OCI-LY3 (cell line): ENCODE measurements around the gene USH2A.

Source experiments
- EZH2phosphoT487 ChIP-seq: fragments of 200-600 bp; shearing (Covaris generic); IDR thresholded peaks from 2 replicates; pipeline ENCODE4 v1.6.1; 2018; ENCODE audit warnings: antibody characterized with exemption, mixed run types, low read depth
- TF ChIP-seq, protein P1 (sequence below): fragments of 200-600, 300-600 bp; sonication (generic); IDR thresholded peaks from 2 replicates; pipeline ENCODE4 v1.5.1; 2014; ENCODE audit warnings: antibody characterized with exemption, low read length, low read depth

DNA sequence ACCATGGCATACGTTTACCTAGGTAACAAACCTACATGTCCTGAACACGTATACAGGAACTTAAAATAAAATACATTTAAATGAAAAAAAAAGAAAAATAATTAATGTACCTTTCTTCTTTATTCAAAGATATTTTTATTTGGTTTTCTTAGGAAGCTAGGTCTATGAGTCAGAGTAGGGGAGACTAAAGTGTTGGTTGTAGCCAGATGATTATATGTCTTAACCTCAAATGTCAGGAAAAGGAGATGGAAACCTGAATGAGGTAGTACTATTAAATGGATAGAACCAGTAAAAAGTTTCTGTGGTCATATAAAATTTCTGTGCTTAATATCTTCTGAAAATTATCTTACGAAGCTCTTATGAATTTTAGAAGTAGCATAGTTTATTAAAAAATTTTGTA, 580.3 kb downstream of the USH2A start:
- TF ChIP-seq, protein P1, sequence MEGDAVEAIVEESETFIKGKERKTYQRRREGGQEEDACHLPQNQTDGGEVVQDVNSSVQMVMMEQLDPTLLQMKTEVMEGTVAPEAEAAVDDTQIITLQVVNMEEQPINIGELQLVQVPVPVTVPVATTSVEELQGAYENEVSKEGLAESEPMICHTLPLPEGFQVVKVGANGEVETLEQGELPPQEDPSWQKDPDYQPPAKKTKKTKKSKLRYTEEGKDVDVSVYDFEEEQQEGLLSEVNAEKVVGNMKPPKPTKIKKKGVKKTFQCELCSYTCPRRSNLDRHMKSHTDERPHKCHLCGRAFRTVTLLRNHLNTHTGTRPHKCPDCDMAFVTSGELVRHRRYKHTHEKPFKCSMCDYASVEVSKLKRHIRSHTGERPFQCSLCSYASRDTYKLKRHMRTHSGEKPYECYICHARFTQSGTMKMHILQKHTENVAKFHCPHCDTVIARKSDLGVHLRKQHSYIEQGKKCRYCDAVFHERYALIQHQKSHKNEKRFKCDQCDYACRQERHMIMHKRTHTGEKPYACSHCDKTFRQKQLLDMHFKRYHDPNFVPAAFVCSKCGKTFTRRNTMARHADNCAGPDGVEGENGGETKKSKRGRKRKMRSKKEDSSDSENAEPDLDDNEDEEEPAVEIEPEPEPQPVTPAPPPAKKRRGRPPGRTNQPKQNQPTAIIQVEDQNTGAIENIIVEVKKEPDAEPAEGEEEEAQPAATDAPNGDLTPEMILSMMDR, result no peak
- no peak for TF ChIP-seq EZH2phosphoT487
